Measurements from ENCODE around the gene CIAO1.

Gene CIAO1

DNA sequence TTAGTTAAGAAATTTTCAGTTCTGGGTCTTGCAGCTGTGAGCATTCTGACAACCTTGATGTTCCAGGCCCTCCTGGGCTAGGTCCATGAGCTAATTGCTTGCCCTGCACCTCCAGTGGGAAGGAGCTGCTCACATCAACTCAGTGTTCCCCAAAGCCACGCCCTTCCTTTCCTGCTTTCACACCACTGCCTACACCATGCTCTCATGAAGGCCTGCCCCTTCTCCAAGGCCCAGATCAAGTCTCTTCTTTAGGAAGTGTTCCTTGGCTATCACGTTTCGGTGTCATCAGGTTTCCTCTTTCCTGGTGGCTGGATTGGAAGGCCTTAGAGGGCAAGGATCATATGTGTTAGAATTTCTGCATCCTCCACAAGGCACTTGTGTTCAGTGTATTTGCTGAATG lies 19.0 kb upstream of the CIAO1 start (continued):
- TF ChIP-seq GLIS3 (CRISPR knock-in tag; IDR thresholded peaks at IDR 0.05), result no peak
- no peak for TF ChIP-seq ZFP3 (CRISPR knock-in tag; IDR thresholded peaks at IDR 0.05)
- no peak for TF ChIP-seq ARNTL (CRISPR knock-in tag; IDR thresholded peaks at IDR 0.05; ENCODE audit: borderline replicate concordance, low read depth)
- TF ChIP-seq RARB (CRISPR knock-in tag; IDR thresholded peaks at IDR 0.05), result no peak
- TF ChIP-seq ISL1 (CRISPR knock-in tag; IDR thresholded peaks at IDR 0.05), result no peak
- TF ChIP-seq, protein P1, sequence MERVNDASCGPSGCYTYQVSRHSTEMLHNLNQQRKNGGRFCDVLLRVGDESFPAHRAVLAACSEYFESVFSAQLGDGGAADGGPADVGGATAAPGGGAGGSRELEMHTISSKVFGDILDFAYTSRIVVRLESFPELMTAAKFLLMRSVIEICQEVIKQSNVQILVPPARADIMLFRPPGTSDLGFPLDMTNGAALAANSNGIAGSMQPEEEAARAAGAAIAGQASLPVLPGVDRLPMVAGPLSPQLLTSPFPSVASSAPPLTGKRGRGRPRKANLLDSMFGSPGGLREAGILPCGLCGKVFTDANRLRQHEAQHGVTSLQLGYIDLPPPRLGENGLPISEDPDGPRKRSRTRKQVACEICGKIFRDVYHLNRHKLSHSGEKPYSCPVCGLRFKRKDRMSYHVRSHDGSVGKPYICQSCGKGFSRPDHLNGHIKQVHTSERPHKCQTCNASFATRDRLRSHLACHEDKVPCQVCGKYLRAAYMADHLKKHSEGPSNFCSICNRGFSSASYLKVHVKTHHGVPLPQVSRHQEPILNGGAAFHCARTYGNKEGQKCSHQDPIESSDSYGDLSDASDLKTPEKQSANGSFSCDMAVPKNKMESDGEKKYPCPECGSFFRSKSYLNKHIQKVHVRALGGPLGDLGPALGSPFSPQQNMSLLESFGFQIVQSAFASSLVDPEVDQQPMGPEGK (CRISPR knock-in tag; IDR thresholded peaks at IDR 0.05; ENCODE audit: borderline replicate concordance), result no peak
- TF ChIP-seq, protein P2, sequence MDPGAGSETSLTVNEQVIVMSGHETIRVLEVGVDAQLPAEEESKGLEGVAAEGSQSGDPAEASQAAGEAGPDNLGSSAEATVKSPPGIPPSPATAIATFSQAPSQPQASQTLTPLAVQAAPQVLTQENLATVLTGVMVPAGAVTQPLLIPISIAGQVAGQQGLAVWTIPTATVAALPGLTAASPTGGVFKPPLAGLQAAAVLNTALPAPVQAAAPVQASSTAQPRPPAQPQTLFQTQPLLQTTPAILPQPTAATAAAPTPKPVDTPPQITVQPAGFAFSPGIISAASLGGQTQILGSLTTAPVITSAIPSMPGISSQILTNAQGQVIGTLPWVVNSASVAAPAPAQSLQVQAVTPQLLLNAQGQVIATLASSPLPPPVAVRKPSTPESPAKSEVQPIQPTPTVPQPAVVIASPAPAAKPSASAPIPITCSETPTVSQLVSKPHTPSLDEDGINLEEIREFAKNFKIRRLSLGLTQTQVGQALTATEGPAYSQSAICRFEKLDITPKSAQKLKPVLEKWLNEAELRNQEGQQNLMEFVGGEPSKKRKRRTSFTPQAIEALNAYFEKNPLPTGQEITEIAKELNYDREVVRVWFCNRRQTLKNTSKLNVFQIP (CRISPR knock-in tag; IDR thresholded peaks at IDR 0.05; ENCODE audit: borderline replicate concordance, low read depth), result no peak
- TF ChIP-seq SNAI2 (CRISPR knock-in tag; IDR thresholded peaks at IDR 0.05), result no peak

DNA sequence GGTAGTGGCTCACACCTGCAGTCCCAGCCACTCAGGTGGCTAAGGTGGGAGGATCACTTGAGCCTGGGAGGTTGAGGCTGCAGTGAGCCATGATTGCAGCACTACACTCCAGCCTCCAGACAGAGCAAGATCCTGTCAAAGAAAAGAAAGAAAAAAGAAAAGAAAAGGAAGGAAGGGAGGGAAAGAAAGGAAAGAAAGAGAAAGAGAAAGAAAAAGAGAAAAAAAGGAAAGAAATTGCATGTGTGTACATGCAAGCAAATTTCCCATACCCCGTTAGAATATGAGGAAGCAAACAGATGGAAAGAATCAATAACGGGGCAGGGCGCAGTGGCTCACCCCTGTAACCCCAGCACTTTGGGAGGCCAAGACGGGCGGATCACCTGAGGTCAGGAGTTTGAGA lies 18.1 kb upstream of the CIAO1 start:
- no peak for TF ChIP-seq OSR1 (CRISPR knock-in tag; IDR thresholded peaks at IDR 0.05)
- no peak for TF ChIP-seq ZC3H10 (CRISPR knock-in tag; IDR thresholded peaks at IDR 0.05)
- no peak for TF ChIP-seq RARB (CRISPR knock-in tag; IDR thresholded peaks at IDR 0.05)
- no peak for TF ChIP-seq SNAI2 (CRISPR knock-in tag; IDR thresholded peaks at IDR 0.05)
- no peak for TF ChIP-seq CSDC2 (CRISPR knock-in tag; IDR thresholded peaks at IDR 0.05)
- no peak for TF ChIP-seq ZNF70 (CRISPR knock-in tag; IDR thresholded peaks at IDR 0.05)
- TF ChIP-seq TCF4 (CRISPR knock-in tag; IDR thresholded peaks at IDR 0.05; ENCODE audit: borderline replicate concordance), result no peak
- TF ChIP-seq, protein P2 (CRISPR knock-in tag; IDR thresholded peaks at IDR 0.05; ENCODE audit: borderline replicate concordance, low read depth), result no peak
- TF ChIP-seq ZNF8 (CRISPR knock-in tag; IDR thresholded peaks at IDR 0.05), result no peak
- no peak for TF ChIP-seq CREB5 (CRISPR knock-in tag; IDR thresholded peaks at IDR 0.05; ENCODE audit: low read depth)
- TF ChIP-seq ARNTL (CRISPR knock-in tag; IDR thresholded peaks at IDR 0.05; ENCODE audit: borderline replicate concordance, low read depth), result no peak
- TF ChIP-seq ISL1 (CRISPR knock-in tag; IDR thresholded peaks at IDR 0.05), result no peak
- no peak for TF ChIP-seq ZFP3 (CRISPR knock-in tag; IDR thresholded peaks at IDR 0.05)
- TF ChIP-seq, protein P1 (CRISPR knock-in tag; IDR thresholded peaks at IDR 0.05; ENCODE audit: borderline replicate concordance), result no peak
- no peak for TF ChIP-seq BACH2 (CRISPR knock-in tag; IDR thresholded peaks at IDR 0.05; ENCODE audit: borderline replicate concordance)
- TF ChIP-seq GLIS3 (CRISPR knock-in tag; IDR thresholded peaks at IDR 0.05), result no peak
- TF ChIP-seq TOX (CRISPR knock-in tag; IDR thresholded peaks at IDR 0.05; ENCODE audit: borderline replicate concordance), result no peak
- no peak for TF ChIP-seq ZFP30 (CRISPR knock-in tag; IDR thresholded peaks at IDR 0.05)
- no peak for TF ChIP-seq PPARA (CRISPR knock-in tag; IDR thresholded peaks at IDR 0.05; ENCODE audit: borderline replicate concordance)
- no peak for TF ChIP-seq ZNF565 (CRISPR knock-in tag; conservative IDR thresholded peaks at IDR 0.05; ENCODE audit: low read depth)
- no peak for ATAC-seq

- TF ChIP-seq TOX (CRISPR knock-in tag; IDR thresholded peaks at IDR 0.05; ENCODE audit: borderline replicate concordance) (no peak), TSHZ2 (CRISPR knock-in tag; IDR thresholded peaks at IDR 0.05) (no peak), TCF4 (CRISPR knock-in tag; IDR thresholded peaks at IDR 0.05; ENCODE audit: borderline replicate concordance) (no peak), PPARA (CRISPR knock-in tag; IDR thresholded peaks at IDR 0.05; ENCODE audit: borderline replicate concordance) (no peak), CREB5 (CRISPR knock-in tag; IDR thresholded peaks at IDR 0.05; ENCODE audit: low read depth) (no peak), OSR1 (CRISPR knock-in tag; IDR thresholded peaks at IDR 0.05) (no peak), ZNF8 (CRISPR knock-in tag; IDR thresholded peaks at IDR 0.05) (no peak), ZC3H10 (CRISPR knock-in tag; IDR thresholded peaks at IDR 0.05) (no peak), CSDC2 (CRISPR knock-in tag; IDR thresholded peaks at IDR 0.05) (no peak), ISL1 (CRISPR knock-in tag; IDR thresholded peaks at IDR 0.05) (no peak), ARNTL (CRISPR knock-in tag; IDR thresholded peaks at IDR 0.05; ENCODE audit: borderline replicate concordance, low read depth) (no peak)
- TF ChIP-seq, protein P1 (CRISPR knock-in tag; IDR thresholded peaks at IDR 0.05; ENCODE audit: borderline replicate concordance), result no peak
- no peak for ATAC-seq
Observed at GRCh38 chr2:96248624-96249023, 17.4 kb upstream of the CIAO1 start.
